Measurements from ENCODE around the gene NEGR1.
"Not testable (repeated sequence)": the region's sequence is repeated elsewhere in the genome, so short reads cannot be mapped to it uniquely, and the experiment has no call there.

Gene NEGR1

GRCh38 chr1:71919811-71920509 is 362.4 kb downstream of the NEGR1 start:
- Histone ChIP-seq H3K27ac (ENCODE audit: low read depth, low read length) (no peak overlapping the region), H2AFZ (ENCODE audit: low read length, unreplicated experiment) (no peak overlapping the region), H3K27me3 (ENCODE audit: insufficient read depth, low read length) (no peaks in the 10 kb centered on the region)

GRCh38 chr1:71918630-71919029 is 363.7 kb downstream of the NEGR1 start:
- H3K36me3 ChIP-seq (ENCODE audit: insufficient read depth, low read length), result no peaks in the 10 kb centered on the region
- no peak overlapping the region for H3K4me3 ChIP-seq (ENCODE audit: low read depth, low read length)
- no peaks in the 10 kb centered on the region for H3K4me1 ChIP-seq (ENCODE audit: control insufficient read depth, insufficient read depth, low read length, unreplicated experiment)
- no peaks in the 10 kb centered on the region for H3K27me3 ChIP-seq (ENCODE audit: insufficient read depth, low read length)
- H3K27ac ChIP-seq (ENCODE audit: low read depth, low read length), result no peak overlapping the region
- no peak overlapping the region for H2AFZ ChIP-seq (ENCODE audit: low read length, unreplicated experiment)
- H3K79me2 ChIP-seq (ENCODE audit: control insufficient read depth, insufficient read depth, low read length, unreplicated experiment), result no peaks in the 10 kb centered on the region

More at GRCh38 chr1:71919811-71920509, 362.4 kb downstream of the NEGR1 start:
- Histone ChIP-seq H3K36me3 (ENCODE audit: insufficient read depth, low read length) (no peaks in the 10 kb centered on the region), H3K79me2 (ENCODE audit: control insufficient read depth, insufficient read depth, low read length, unreplicated experiment) (no peaks in the 10 kb centered on the region), H3K4me3 (ENCODE audit: low read depth, low read length) (no peak overlapping the region), H3K4me1 (ENCODE audit: control insufficient read depth, insufficient read depth, low read length, unreplicated experiment) (no peaks in the 10 kb centered on the region)

- no peaks in the 10 kb centered on the region for H3K79me2 ChIP-seq (ENCODE audit: control insufficient read depth, insufficient read depth, low read length, unreplicated experiment)
- H3K36me3 ChIP-seq (ENCODE audit: insufficient read depth, low read length), result no peaks in the 10 kb centered on the region
Measured at GRCh38 chr1:71916894-71917293, 365.4 kb downstream of the NEGR1 start.

GRCh38 chr1:71914626-71915025 is 367.7 kb downstream of the NEGR1 start:
- no peaks in the 10 kb centered on the region for H3K4me1 ChIP-seq (ENCODE audit: control insufficient read depth, insufficient read depth, low read length, unreplicated experiment)
- no peak overlapping the region for H3K4me3 ChIP-seq (ENCODE audit: low read depth, low read length)
- no peaks in the 10 kb centered on the region for H3K79me2 ChIP-seq (ENCODE audit: control insufficient read depth, insufficient read depth, low read length, unreplicated experiment)
- H3K36me3 ChIP-seq (ENCODE audit: insufficient read depth, low read length), result no peaks in the 10 kb centered on the region
- no peaks in the 10 kb centered on the region for H3K27me3 ChIP-seq (ENCODE audit: insufficient read depth, low read length)
- no peak overlapping the region for H3K27ac ChIP-seq (ENCODE audit: low read depth, low read length)
- H2AFZ ChIP-seq (ENCODE audit: low read length, unreplicated experiment), result no peak overlapping the region

More at GRCh38 chr1:71916894-71917293, 365.4 kb downstream of the NEGR1 start:
- H3K4me3 ChIP-seq (ENCODE audit: low read depth, low read length), result no peak overlapping the region
- H3K4me1 ChIP-seq (ENCODE audit: control insufficient read depth, insufficient read depth, low read length, unreplicated experiment), result no peaks in the 10 kb centered on the region
- no peaks in the 10 kb centered on the region for H3K27me3 ChIP-seq (ENCODE audit: insufficient read depth, low read length)
- no peak overlapping the region for H2AFZ ChIP-seq (ENCODE audit: low read length, unreplicated experiment)
- no peak overlapping the region for H3K27ac ChIP-seq (ENCODE audit: low read depth, low read length)

GRCh38 chr1:71908871-71909390 is 373.4 kb downstream of the NEGR1 start:
- Histone ChIP-seq H3K27ac (ENCODE audit: low read depth, low read length) (no peak overlapping the region), H3K27me3 (ENCODE audit: insufficient read depth, low read length) (no peaks in the 10 kb centered on the region), H3K4me1 (ENCODE audit: control insufficient read depth, insufficient read depth, low read length, unreplicated experiment) (no peaks in the 10 kb centered on the region), H3K36me3 (ENCODE audit: insufficient read depth, low read length) (0 out of 2 replicates have a peak, but pooled peaks cover 2% of the 10 kb centered on the region), H2AFZ (ENCODE audit: low read length, unreplicated experiment) (no peak overlapping the region), H3K79me2 (ENCODE audit: control insufficient read depth, insufficient read depth, low read length, unreplicated experiment) (no peaks in the 10 kb centered on the region), H3K4me3 (ENCODE audit: low read depth, low read length) (no peak overlapping the region)

GRCh38 chr1:71908303-71908702 is 374.0 kb downstream of the NEGR1 start:
- H3K4me3 ChIP-seq (ENCODE audit: low read depth, low read length), result no peak overlapping the region
- H3K27me3 ChIP-seq (ENCODE audit: insufficient read depth, low read length), result no peaks in the 10 kb centered on the region
- H3K4me1 ChIP-seq (ENCODE audit: control insufficient read depth, insufficient read depth, low read length, unreplicated experiment), result no peaks in the 10 kb centered on the region
- H3K27ac ChIP-seq (ENCODE audit: low read depth, low read length), result no peak overlapping the region
- 0 out of 2 replicates have a peak, but pooled peaks cover 2% of the 10 kb centered on the region for H3K36me3 ChIP-seq (ENCODE audit: insufficient read depth, low read length)
- H2AFZ ChIP-seq (ENCODE audit: low read length, unreplicated experiment), result no peak overlapping the region
- no peaks in the 10 kb centered on the region for H3K79me2 ChIP-seq (ENCODE audit: control insufficient read depth, insufficient read depth, low read length, unreplicated experiment)

GRCh38 chr1:71899881-71900280 is 382.5 kb downstream of the NEGR1 start:
- no peak overlapping the region for H2AFZ ChIP-seq (ENCODE audit: low read length, unreplicated experiment)
- H3K4me1 ChIP-seq (ENCODE audit: control insufficient read depth, insufficient read depth, low read length, unreplicated experiment), result no peaks in the 10 kb centered on the region
- H3K27ac ChIP-seq (ENCODE audit: low read depth, low read length), result no peak overlapping the region
- H3K27me3 ChIP-seq (ENCODE audit: insufficient read depth, low read length), result no peaks in the 10 kb centered on the region
- H3K4me3 ChIP-seq (ENCODE audit: low read depth, low read length), result no peak overlapping the region
- no peaks in the 10 kb centered on the region for H3K36me3 ChIP-seq (ENCODE audit: insufficient read depth, low read length)
- H3K79me2 ChIP-seq (ENCODE audit: control insufficient read depth, insufficient read depth, low read length, unreplicated experiment), result no peaks in the 10 kb centered on the region

GRCh38 chr1:71888166-71888565 is 394.2 kb downstream of the NEGR1 start:
- not testable (repeated sequence) for H3K4me1 ChIP-seq (ENCODE audit: control insufficient read depth, insufficient read depth, low read length, unreplicated experiment); H3K27me3 ChIP-seq (ENCODE audit: insufficient read depth, low read length); H3K27ac ChIP-seq (ENCODE audit: low read depth, low read length); H3K36me3 ChIP-seq (ENCODE audit: insufficient read depth, low read length); H2AFZ ChIP-seq (ENCODE audit: low read length, unreplicated experiment); H3K79me2 ChIP-seq (ENCODE audit: control insufficient read depth, insufficient read depth, low read length, unreplicated experiment); H3K4me3 ChIP-seq (ENCODE audit: low read depth, low read length)

GRCh38 chr1:71885171-71885570 is 397.2 kb downstream of the NEGR1 start:
- H3K79me2 ChIP-seq (ENCODE audit: control insufficient read depth, insufficient read depth, low read length, unreplicated experiment), result no peaks in the 10 kb centered on the region
- H2AFZ ChIP-seq (ENCODE audit: low read length, unreplicated experiment), result no peak overlapping the region
- H3K27ac ChIP-seq (ENCODE audit: low read depth, low read length), result no peak overlapping the region
- H3K36me3 ChIP-seq (ENCODE audit: insufficient read depth, low read length), result no peaks in the 10 kb centered on the region
- H3K27me3 ChIP-seq (ENCODE audit: insufficient read depth, low read length), result no peaks in the 10 kb centered on the region
- H3K4me3 ChIP-seq (ENCODE audit: low read depth, low read length), result no peak overlapping the region
- no peaks in the 10 kb centered on the region for H3K4me1 ChIP-seq (ENCODE audit: control insufficient read depth, insufficient read depth, low read length, unreplicated experiment)

GRCh38 chr1:71882637-71883036 is 399.7 kb downstream of the NEGR1 start:
- no peak overlapping the region for H3K27ac ChIP-seq (ENCODE audit: low read depth, low read length)
- H3K4me1 ChIP-seq (ENCODE audit: control insufficient read depth, insufficient read depth, low read length, unreplicated experiment), result no peaks in the 10 kb centered on the region
- no peaks in the 10 kb centered on the region for H3K27me3 ChIP-seq (ENCODE audit: insufficient read depth, low read length)
- no peak overlapping the region for H3K4me3 ChIP-seq (ENCODE audit: low read depth, low read length)
- H2AFZ ChIP-seq (ENCODE audit: low read length, unreplicated experiment), result no peak overlapping the region
- H3K36me3 ChIP-seq (ENCODE audit: insufficient read depth, low read length), result no peaks in the 10 kb centered on the region
- H3K79me2 ChIP-seq (ENCODE audit: control insufficient read depth, insufficient read depth, low read length, unreplicated experiment), result no peaks in the 10 kb centered on the region

GRCh38 chr1:71882226-71882625 is 400.1 kb downstream of the NEGR1 start:
- Histone ChIP-seq H3K36me3 (ENCODE audit: insufficient read depth, low read length) (no peaks in the 10 kb centered on the region), H3K79me2 (ENCODE audit: control insufficient read depth, insufficient read depth, low read length, unreplicated experiment) (no peaks in the 10 kb centered on the region), H2AFZ (ENCODE audit: low read length, unreplicated experiment) (no peak overlapping the region), H3K27ac (ENCODE audit: low read depth, low read length) (no peak overlapping the region), H3K4me3 (ENCODE audit: low read depth, low read length) (no peak overlapping the region), H3K4me1 (ENCODE audit: control insufficient read depth, insufficient read depth, low read length, unreplicated experiment) (no peaks in the 10 kb centered on the region), H3K27me3 (ENCODE audit: insufficient read depth, low read length) (no peaks in the 10 kb centered on the region)

Measured in ACC112 (cell line).